Muscle layer of duodenum (tissue), 2 donors: ENCODE data around the gene MAFG.

Source experiments
- H3K27ac ChIP-seq: one replicate; pipeline ENCODE4 v1.7.0; 2013; ENCODE audit warnings: mild to moderate bottlenecking, low read length
- H3K27me3 ChIP-seq: one replicate; pipeline ENCODE4 v1.7.0; 2013; ENCODE audit warnings: low read depth, mild to moderate bottlenecking, control low read depth, low read length
- H3K36me3 ChIP-seq, 2 donors: one replicate each; pipeline ENCODE4 v1.7.0; 2013; ENCODE audit warnings: low read length in 2 of 2, control low read depth in 1 of 2, mild to moderate bottlenecking in 1 of 2; ENCODE audit not compliant: insufficient read depth in 2 of 2, control insufficient read depth in 1 of 2
- H3K4me1 ChIP-seq, 2 donors: one replicate each; pipeline ENCODE4 v1.7.0; 2013; ENCODE audit warnings: low read length in 2 of 2, mild to moderate bottlenecking in 2 of 2, control low read depth in 1 of 2, moderate library complexity in 1 of 2; ENCODE audit not compliant: insufficient read depth in 2 of 2, control insufficient read depth in 1 of 2
- H3K4me3 ChIP-seq, 2 donors: one replicate each; pipeline ENCODE4 v1.7.0; 2013; ENCODE audit warnings: low read length in 2 of 2, low read depth in 1 of 2, mild to moderate bottlenecking in 1 of 2
- H3K9me3 ChIP-seq, 2 donors: one replicate each; pipeline ENCODE4 v1.7.0; 2013; ENCODE audit warnings: low read length in 2 of 2, control low read depth in 1 of 2, mild to moderate bottlenecking in 1 of 2; ENCODE audit not compliant: control insufficient read depth in 1 of 2
- donor health status: healthy.

Gene MAFG

DNA sequence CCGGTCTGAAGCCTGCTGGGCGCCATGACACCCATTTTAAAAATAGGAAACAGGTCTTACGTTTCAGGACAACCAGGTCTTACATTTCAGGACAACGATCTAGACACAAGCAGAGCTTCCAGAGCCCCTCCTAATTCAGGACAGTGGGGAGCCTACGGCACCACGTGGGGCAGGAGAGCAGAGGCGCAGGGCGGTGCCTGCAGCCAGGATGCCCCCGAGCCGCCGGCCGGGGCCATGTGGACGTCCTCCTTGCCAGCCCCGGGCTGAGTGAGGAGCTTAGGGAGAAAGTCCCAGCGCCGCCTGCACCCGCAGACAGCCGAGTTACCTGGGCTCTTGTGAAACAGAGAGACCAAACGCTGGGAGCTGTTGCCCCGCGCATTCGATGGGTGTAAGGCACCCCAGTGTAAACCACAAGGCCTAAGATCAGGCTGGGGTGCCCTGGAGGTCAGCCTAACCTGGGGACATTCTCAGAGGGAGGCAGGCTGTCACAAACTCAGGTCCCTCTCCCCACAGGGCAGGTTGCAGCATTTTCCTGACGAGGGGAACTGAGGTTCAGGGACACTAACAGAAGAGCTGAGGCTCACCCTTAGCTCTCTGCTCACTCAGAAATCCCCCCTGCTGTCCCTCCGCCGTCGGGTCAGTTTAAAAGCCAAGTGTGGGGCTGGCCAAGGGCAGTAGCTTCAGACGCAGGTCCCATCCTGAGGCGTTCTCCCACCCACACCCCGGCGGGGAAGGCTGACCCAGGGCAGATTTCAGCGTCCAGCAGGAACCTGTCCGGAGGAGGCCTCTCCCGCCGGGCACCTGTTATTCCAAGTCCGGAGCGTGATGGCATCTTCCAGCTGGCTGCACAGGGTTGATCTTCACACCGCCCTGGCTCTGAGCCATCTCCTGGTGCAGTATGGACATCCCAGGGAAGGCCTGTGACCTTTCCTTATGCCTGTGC is 35.2 kb upstream of the MAFG start:
- H3K36me3 ChIP-seq = no peaks in the 10 kb centered on the region
- H3K4me3 ChIP-seq = no peak overlapping the region
- no peaks in the 10 kb centered on the region for H3K9me3 ChIP-seq
- H3K27ac ChIP-seq = no peak overlapping the region
- peaks cover 30% of the 10 kb centered on the region for H3K27me3 ChIP-seq
- H3K4me1 ChIP-seq = peaks cover 7 to 25% of the 10 kb centered on the region in 2 donors

DNA sequence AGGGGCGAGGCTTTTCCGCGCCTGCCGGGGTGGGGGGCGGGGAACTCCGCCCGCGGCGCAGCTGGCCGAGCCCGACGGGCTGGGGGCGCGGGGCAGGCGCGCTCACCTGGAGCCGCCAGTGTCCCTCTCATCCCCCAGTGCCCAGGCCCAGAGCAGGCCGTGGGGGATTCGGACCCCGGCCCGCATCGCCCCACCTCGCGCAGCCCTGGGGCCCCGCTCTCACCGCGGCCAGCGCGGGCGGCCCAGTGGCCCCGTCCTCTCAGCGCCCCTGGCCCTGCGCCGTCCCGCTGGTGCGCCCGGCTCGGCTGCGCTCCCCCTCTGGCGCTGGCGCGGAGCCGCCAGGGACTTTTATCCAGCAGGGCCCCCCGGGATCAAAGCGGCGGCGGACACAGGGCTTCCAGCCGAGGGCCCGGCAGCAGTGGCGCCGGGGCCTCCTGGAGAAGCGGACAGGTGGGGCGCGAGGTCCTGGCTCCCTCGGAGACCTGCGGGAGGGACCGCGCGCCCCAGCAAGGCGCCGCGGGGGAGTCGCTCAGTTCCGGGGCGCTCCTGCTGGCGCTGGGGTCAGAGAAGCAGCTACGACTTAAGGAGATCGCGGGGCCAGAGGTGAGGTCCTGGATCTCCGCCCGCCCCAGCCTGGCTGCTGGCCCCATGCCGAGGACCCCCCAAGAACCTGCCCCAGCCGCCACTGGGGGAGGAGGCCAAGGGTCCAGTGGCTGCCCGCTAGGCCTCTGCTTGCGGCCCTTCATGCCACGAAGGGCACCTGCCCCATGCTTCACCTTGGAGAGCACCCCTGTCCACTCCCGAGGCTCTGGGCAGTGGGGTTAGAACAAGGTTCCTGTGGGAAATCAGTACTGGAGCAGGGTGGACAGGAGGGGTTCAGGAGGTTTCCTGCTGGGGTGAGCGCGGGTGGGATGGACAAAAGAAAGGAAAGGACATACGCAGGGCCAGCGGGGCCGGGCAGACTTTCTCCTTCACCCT is 34.3 kb upstream of the MAFG start:
- H3K4me1 ChIP-seq = peaks cover 0 to 19% of the 10 kb centered on the region in 2 donors
- H3K4me3 ChIP-seq = no peak overlapping the region
- H3K27me3 ChIP-seq = peaks cover 30% of the 10 kb centered on the region
- H3K36me3 ChIP-seq = no peaks in the 10 kb centered on the region
- H3K9me3 ChIP-seq = no peaks in the 10 kb centered on the region
- H3K27ac ChIP-seq = no peak overlapping the region

DNA sequence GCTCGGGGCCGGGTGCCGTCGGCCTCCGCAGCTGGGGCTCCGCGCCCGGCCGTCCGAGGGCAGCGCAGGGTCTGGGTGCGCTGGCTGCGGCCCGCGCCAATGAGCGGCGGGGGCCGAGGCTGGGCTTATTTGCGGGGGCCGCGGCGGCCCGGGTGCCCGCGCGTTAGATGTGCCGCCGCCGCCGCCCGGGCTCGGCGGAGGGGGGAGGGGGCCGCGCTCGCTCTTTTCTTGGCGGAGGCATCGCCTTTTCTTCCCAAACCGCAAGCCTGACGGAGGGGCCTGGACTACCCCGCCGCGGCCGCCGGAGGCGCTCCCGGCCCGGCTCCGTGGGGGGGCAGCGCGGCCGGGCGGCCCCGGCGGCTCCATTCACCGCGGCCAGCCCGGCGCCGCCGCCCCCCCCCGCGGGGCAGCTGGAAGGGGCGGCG is 33.6 kb upstream of the MAFG start, which contains the start of gene NOTUM:
Gene NOTUM (minus strand): TSS at position 101 of the 425 bp plus-strand sequence. CDS start 278 bp downstream, outside the sequence.
- H3K27me3 ChIP-seq = peaks cover 30% of the 10 kb centered on the region
- H3K27ac ChIP-seq = no peak within 1 kb of the TSS
- H3K9me3 ChIP-seq = no peaks in the 10 kb centered on the region
- peaks cover 0 to 19% of the 10 kb centered on the region in 2 donors for H3K4me1 ChIP-seq
- no peaks in the 10 kb centered on the region for H3K36me3 ChIP-seq
- H3K4me3 ChIP-seq = peak within 1 kb of the TSS in 1 of 2 donors; percentile 59

DNA sequence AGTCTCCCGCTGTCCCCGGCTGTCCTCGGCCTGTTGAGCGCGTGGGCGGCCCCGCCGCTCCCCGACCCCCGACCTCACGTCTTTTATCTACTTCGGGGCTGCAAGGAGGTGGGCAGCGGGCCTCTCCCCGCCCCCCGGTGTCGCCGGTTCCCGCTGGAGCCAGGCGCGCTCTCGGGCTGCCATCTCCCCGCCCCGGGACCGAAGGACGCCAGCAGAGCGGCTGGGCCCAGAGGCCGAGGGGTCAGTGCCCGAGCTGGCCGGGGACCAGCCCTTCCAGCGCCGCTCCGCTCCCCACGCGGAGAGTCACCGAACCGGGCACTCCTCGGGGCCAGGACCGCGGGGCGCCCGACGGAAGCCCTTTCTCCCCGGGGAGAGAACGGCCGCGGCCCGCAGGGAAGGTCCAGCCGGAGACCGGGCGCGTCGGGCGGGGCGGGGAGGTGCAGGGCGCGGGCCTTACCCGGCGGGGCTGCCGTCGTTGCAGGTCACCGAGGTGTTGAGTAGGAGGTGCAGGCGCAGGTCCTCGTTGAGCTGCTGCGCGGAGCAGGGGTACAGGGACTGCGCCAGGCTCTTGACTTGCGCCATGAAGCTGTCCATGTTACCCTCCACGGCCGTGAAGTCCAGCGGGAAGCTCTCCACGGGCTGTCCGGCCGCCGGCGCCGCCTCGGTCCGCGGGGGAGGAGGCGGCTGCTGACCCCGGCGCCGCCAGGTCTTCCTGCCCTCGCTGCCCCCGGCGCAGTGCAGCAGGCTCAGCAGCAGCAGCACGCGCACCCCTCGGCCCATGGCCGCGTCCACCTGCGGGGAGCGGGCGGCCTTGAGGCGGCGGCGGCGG is 32.8 kb upstream of the MAFG start:
- H3K27me3 ChIP-seq = peaks cover 30% of the 10 kb centered on the region
- H3K27ac ChIP-seq = no peak overlapping the region
- peak overlapping the region in 1 of 2 donors; percentile 59 for H3K4me3 ChIP-seq
- H3K9me3 ChIP-seq = no peaks in the 10 kb centered on the region
- H3K36me3 ChIP-seq = no peaks in the 10 kb centered on the region
- H3K4me1 ChIP-seq = peaks cover 0 to 19% of the 10 kb centered on the region in 2 donors

DNA sequence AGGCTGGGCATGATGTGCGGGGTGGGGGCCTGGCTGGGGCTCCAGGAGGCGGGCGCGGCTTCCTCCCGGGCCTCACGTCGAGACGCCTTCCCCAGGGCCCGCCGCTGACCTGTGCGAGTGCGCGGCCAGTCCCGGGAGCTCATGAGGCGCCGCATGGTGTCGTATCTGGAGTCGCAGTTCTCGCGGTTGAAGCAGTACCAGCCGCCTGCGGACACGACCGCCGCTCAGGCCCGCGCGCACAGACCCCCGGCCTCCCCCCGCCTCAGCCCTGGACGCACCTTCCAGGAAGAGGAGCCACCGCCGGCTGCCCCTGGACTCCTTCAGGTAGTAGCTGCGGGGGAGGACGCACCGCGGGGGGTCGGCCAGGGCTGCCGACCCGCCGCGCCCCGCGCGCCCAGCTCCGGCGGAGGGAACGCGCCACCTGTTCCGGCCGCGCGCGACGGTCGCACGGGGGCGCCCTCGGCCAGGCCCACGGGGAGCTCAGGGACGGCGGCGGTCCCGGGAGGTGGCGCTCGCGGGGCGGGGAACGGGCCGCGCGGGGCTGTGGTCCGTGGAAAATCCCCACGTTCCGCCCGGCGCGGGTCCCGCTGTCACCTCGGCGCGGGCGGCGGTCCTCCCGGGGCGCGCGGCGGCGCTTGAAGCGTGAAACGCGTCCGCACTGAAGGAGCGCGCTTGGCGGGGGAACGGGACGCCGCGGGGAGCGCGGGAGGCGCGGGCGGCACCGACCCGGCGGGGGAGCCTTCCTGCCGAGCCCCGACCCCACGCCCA is 32.0 kb upstream of the MAFG start:
- Histone ChIP-seq H3K27me3 (peaks cover 30% of the 10 kb centered on the region), H3K4me3 (peak overlapping the region in 1 of 2 donors; percentile 59), H3K27ac (no peak overlapping the region), H3K4me1 (peaks cover 0 to 19% of the 10 kb centered on the region in 2 donors), H3K9me3 (no peaks in the 10 kb centered on the region), H3K36me3 (no peaks in the 10 kb centered on the region)

DNA sequence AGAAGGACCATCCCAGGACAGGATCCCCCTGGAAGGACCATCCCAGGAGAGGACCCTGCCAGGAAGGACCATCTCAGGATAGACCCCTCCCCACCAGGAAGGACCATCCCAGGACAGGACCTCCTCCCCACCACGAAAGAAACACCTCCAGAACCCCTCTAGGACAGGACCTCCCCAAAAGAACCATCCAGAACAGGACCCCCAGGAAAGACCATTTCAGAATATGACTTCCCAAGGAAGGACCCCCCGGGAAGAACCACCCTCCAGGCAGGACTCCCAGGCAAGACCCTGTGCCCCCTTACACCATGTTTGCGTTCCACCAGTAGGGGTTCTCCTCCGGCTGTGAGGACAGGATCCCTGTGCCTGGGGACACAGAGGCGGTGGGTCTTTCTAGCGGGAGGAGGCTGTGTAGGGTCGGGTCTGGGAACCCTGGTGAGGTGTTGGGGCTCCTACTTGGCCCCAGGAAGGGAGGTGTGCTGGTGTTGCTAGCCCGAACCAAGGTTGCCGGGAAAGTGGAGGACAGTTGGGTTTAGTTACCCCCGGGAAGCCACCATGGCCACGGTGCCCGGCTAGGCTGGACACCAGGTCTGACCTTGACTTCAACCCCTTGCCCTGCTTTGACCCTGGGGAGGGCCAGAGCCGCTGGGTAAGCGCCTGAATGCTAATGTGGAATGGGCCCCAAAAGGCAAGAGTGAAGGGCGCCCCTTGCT is 31.3 kb upstream of the MAFG start:
- peaks cover 30% of the 10 kb centered on the region for H3K27me3 ChIP-seq

DNA sequence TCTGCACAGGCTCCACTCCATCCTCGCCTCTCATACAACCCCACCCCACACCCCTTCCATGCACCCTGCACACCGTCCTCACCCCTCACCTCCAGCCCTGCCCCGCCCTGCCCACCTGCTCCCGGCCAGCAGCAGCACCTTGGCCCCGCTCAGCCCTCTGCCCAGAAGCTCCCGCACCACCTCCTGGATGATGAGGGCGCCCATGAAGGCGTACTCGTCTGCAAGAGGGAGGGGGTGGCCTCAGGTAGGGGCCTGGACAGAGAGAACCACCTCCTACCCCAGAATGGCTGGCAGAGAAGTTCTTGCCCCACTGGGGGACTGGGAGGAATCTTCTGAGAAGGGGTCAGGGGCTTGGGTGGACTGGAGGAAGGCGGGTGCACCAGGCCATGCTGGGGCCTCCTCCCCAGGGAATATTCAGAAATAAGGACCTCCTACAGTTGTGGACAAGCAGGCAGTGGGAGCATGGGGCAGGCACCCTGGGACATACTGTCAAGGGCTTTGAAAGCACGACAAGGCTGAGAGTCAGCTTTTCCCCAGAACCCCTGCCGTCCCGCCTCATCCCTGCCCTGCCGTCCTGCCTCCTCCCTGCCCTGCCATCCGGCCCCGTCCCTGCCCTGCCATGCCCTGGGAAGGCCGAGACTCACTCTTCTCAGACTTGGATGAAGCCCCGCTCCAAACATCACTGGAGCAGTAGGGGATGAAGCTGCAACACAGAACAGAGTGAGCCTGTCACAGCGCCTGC is 30.3 kb upstream of the MAFG start:
- H3K27ac ChIP-seq = no peak overlapping the region
- no peak overlapping the region for H3K4me3 ChIP-seq
- H3K36me3 ChIP-seq = no peaks in the 10 kb centered on the region
- no peaks in the 10 kb centered on the region for H3K9me3 ChIP-seq
- peaks cover 27% of the 10 kb centered on the region for H3K27me3 ChIP-seq
- H3K4me1 ChIP-seq = peaks cover 0 to 19% of the 10 kb centered on the region in 2 donors

More for the DNA sequence above, 31.3 kb upstream of the MAFG start:
- Histone ChIP-seq H3K9me3 (no peaks in the 10 kb centered on the region), H3K27ac (no peak overlapping the region), H3K4me1 (peaks cover 0 to 19% of the 10 kb centered on the region in 2 donors), H3K4me3 (peak overlapping the region in 1 of 2 donors; percentile 59), H3K36me3 (no peaks in the 10 kb centered on the region)

DNA sequence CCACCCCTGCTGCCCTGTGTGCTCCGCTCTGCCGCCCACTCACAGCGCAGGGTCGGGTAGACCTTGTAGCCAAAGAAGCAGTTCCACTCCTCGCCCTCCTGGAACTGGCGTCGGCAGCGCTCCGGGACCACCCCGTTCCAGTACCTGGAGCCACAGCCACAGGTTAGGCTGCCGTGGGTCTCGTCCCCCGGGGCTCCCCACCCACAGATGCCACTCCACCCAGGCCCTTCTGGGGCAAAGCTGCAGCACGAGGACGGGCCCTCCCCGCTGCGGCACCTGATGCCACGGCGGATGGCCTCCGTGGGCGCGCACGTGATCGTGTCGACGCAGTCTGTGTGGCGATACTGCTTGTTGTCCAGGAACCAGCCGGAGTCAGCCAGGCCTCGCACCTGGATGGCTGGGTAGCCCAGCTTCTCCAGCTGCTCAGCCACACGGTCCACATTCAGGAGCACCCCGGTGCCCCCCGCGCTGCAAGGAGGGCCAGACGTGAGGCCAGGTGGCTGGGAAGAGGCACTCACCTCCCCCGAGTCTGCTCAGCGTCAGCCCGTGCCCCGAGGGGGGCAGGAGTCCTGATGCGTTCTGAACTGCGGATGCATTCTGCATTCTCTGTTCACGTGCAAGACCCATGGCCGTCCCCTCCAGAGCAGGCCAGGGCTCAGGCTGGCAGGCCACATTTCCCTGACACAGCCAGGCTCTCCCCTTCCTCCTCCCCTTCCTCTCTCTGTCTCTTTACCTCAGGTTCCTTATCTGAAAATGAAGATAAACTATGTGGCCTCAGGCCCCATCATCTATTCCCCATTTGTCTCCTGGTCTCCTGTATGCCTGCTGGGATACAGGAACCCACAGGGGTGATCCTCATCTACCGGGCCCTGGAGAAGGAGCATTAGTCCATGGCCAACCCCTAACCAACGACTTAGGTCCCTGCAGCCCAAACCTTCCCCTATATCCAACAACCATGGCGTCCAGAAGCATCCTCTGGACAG is 29.4 kb upstream of the MAFG start:
- H3K4me1 ChIP-seq = peaks cover 0 to 17% of the 10 kb centered on the region in 2 donors
- H3K4me3 ChIP-seq = no peak overlapping the region
- H3K9me3 ChIP-seq = no peaks in the 10 kb centered on the region
- H3K36me3 ChIP-seq = no peaks in the 10 kb centered on the region
- H3K27me3 ChIP-seq = peaks cover 17% of the 10 kb centered on the region
- no peak overlapping the region for H3K27ac ChIP-seq
